ENCODE results near the gene WDR5. TPM values are rescaled to one million over a fixed set of nuclear protein-coding genes. Genes with fewer than 3 reads are reported as not detected.

WDR5 gene
- total RNA-seq, 1 donor from 2014 or later = 22.2 TPM

DNA sequence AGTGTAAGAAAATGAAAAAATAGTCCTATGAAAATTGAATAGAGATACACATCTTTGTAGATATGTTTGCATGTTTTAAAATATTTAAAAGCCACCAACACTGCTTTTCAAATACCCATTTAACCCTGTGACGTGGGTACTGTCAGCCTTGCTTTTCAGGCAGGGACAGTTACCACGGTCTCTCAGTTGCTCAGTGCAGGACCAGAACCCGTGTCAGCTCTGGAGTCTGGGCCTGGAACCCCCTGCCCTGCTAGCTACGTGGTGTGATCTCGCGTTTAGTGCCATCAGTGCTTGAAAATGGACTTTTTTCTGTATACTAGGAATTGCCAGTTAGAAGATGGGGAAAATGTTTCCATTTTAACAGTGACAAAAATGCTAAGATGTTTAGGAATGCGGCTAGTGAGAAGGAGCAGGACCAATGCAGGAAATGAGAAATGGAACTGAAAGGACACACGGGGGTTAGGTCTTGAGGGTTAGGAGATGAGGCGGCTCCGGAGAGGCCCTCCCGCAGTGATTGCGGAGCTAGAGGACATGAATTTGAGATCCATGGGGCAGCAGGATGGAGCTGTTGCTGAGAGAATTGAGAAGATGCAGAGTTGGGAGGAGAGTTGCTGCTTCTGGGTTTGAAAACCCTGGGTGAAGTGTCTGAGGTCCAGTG lies 14.8 kb downstream of the WDR5 start:
- no peaks in the 10 kb centered on the region for H3K9me3 Mint-ChIP-seq (ENCODE audit: low read depth)
- no peak for DNase-seq (ENCODE audit: low spot score)
- H3K27me3 Mint-ChIP-seq (ENCODE audit: low read depth) = no peaks in the 10 kb centered on the region
- TF ChIP-seq, protein P1, sequence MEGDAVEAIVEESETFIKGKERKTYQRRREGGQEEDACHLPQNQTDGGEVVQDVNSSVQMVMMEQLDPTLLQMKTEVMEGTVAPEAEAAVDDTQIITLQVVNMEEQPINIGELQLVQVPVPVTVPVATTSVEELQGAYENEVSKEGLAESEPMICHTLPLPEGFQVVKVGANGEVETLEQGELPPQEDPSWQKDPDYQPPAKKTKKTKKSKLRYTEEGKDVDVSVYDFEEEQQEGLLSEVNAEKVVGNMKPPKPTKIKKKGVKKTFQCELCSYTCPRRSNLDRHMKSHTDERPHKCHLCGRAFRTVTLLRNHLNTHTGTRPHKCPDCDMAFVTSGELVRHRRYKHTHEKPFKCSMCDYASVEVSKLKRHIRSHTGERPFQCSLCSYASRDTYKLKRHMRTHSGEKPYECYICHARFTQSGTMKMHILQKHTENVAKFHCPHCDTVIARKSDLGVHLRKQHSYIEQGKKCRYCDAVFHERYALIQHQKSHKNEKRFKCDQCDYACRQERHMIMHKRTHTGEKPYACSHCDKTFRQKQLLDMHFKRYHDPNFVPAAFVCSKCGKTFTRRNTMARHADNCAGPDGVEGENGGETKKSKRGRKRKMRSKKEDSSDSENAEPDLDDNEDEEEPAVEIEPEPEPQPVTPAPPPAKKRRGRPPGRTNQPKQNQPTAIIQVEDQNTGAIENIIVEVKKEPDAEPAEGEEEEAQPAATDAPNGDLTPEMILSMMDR (IDR thresholded peaks at IDR 0.05) = no peak
- H3K4me1 Mint-ChIP-seq (ENCODE audit: low read depth) = peaks cover 5% of the 10 kb centered on the region
- H3K27ac Mint-ChIP-seq (ENCODE audit: unreplicated experiment) = no peak overlapping the region
- H3K4me3 Mint-ChIP-seq (ENCODE audit: unreplicated experiment) = no peak overlapping the region
- peaks cover 29% of the 10 kb centered on the region for H3K36me3 Mint-ChIP-seq (ENCODE audit: low read depth)

DNA sequence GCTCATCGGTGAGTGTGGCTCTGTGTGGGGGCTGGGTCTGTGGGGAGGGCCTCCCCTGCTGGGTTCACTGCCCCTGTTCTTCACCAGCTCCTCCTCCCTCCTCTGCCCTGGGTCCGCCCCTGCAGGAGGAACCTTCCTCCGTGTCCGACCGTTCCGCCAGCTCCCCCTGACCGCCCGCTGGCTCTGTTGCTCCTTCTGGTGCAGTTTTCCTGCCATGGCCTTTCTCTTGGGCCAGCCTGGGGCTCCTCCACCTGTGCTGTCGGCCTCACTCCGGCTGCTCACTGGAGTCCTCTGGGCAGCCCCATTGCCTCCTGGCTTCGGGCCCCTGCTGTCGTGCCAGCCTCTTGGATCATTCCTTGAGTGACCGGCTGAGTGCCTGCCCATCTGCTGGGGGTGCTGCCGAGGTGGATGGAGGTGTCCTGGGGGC lies 16.2 kb downstream of the WDR5 start:
- Mint-ChIP-seq H3K4me1 (ENCODE audit: low read depth) (peaks cover 5% of the 10 kb centered on the region), H3K36me3 (ENCODE audit: low read depth) (peaks cover 31% of the 10 kb centered on the region), H3K9me3 (ENCODE audit: low read depth) (no peaks in the 10 kb centered on the region), H3K4me3 (ENCODE audit: unreplicated experiment) (no peak overlapping the region), H3K27me3 (ENCODE audit: low read depth) (no peaks in the 10 kb centered on the region), H3K27ac (ENCODE audit: unreplicated experiment) (no peak overlapping the region)
- TF ChIP-seq, protein P1 (IDR thresholded peaks at IDR 0.05) = no peak
- no peak for DNase-seq (ENCODE audit: low spot score)

DNA sequence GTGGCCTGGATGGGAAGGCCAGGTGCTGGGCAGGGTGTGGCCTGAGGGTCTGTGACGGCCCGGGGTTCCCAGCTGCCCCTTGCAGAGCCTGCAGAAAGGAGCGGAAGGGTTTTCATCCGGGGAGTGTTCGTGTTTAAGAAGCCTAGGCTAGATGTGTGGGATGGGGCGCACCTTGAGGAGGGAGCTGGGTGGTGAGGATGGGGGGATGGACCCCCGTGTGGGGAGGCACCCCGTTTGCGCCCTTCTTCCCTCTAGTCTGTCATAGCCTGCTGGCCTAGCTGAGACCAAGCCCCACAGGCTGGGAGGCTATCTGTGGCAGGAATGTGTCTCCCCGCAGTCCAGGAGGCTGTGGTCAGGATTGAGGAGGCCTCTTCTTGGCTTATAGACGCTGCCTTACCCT lies 16.6 kb downstream of the WDR5 start:
- H3K27me3 Mint-ChIP-seq (ENCODE audit: low read depth) = no peaks in the 10 kb centered on the region
- H3K4me3 Mint-ChIP-seq (ENCODE audit: unreplicated experiment) = no peak overlapping the region
- DNase-seq (ENCODE audit: low spot score) = no peak
- no peaks in the 10 kb centered on the region for H3K9me3 Mint-ChIP-seq (ENCODE audit: low read depth)
- H3K27ac Mint-ChIP-seq (ENCODE audit: unreplicated experiment) = no peak overlapping the region
- TF ChIP-seq, protein P1 (IDR thresholded peaks at IDR 0.05) = no peak
- H3K4me1 Mint-ChIP-seq (ENCODE audit: low read depth) = peaks cover 5% of the 10 kb centered on the region
- peaks cover 33% of the 10 kb centered on the region for H3K36me3 Mint-ChIP-seq (ENCODE audit: low read depth)

DNA sequence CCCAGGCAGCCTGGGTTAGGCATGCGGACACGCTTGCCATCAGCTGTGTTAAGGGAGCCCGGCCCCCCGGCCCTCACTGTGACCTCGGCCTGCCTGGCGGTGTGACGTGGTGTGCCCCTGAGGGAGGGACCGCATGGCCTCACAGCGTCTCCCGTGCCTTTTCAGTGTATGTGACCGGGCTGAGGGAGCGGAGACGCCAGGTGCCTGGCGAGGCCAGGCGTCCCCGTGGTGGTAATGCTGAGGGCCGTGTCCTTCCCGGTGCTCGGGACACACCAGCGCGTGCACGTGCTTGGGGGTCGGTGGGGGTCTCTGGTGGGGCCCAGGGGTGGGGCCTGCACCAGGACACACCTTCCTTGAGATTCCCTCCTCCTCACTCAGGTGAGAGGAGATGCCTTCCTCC lies 17.6 kb downstream of the WDR5 start:
- Mint-ChIP-seq H3K9me3 (ENCODE audit: low read depth) (no peaks in the 10 kb centered on the region), H3K4me1 (ENCODE audit: low read depth) (peaks cover 5% of the 10 kb centered on the region), H3K27ac (ENCODE audit: unreplicated experiment) (no peak overlapping the region), H3K36me3 (ENCODE audit: low read depth) (peaks cover 39% of the 10 kb centered on the region), H3K4me3 (ENCODE audit: unreplicated experiment) (no peak overlapping the region), H3K27me3 (ENCODE audit: low read depth) (no peaks in the 10 kb centered on the region)
- DNase-seq (ENCODE audit: low spot score) = no peak
- TF ChIP-seq, protein P1 (IDR thresholded peaks at IDR 0.05) = no peak

DNA sequence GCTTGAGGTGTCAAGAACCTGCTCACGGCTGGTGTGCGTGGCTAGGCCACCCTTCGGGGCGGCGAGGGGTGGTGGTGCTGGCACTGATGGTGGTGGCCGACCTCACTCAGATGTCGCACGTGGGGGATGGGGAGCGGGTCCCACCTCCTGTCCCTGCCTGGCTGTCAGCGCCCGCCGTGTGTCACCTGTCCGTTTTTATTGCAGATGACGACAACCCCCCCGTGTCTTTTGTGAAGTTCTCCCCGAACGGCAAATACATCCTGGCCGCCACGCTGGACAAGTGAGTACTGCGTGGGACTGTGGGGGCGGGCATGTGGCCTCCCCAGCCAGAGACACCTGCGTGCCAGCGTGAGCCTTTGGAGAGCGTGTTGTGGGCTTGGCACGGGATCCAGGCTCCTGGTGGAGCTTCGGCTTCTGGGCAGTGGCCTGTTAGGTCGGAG lies 18.4 kb downstream of the WDR5 start:
- TF ChIP-seq, protein P1 (IDR thresholded peaks at IDR 0.05) = no peak
- no peak overlapping the region for H3K4me3 Mint-ChIP-seq (ENCODE audit: unreplicated experiment)
- peaks cover 5% of the 10 kb centered on the region for H3K4me1 Mint-ChIP-seq (ENCODE audit: low read depth)

More for the DNA sequence above, 18.4 kb downstream of the WDR5 start:
- no peak for DNase-seq (ENCODE audit: low spot score)
- H3K36me3 Mint-ChIP-seq (ENCODE audit: low read depth) = peaks cover 36% of the 10 kb centered on the region
- no peaks in the 10 kb centered on the region for H3K27me3 Mint-ChIP-seq (ENCODE audit: low read depth)
- no peak overlapping the region for H3K27ac Mint-ChIP-seq (ENCODE audit: unreplicated experiment)
- H3K9me3 Mint-ChIP-seq (ENCODE audit: low read depth) = no peaks in the 10 kb centered on the region

Data from chondrocyte (in vitro differentiated cells).